MM.1S (cell line): ENCODE results near the gene HJV.

ENCODE experiments used
- DNase-seq: peaks from one replicate; pipeline ENCODE4 v3.0.0-alpha.2; 2015
- H2AFZ ChIP-seq: fragments of 300-600 bp; sonication (generic); 2 replicates; pipeline ENCODE4 v1.6.0; 2016; ENCODE audit warnings: antibody characterized with exemption, low read length
- H3F3A ChIP-seq: fragments of 300-600 bp; sonication (generic); 2 replicates; pipeline ENCODE4 v1.6.1; 2016; ENCODE audit warnings: mild to moderate bottlenecking, antibody characterized with exemption, low read length, moderate library complexity, mixed read lengths; ENCODE audit not compliant: insufficient read depth
- H3K27ac ChIP-seq: fragments of 300-600 bp; sonication (generic); 2 replicates; pipeline ENCODE4 v1.5.1; 2016; ENCODE audit warnings: mild to moderate bottlenecking, low read length
- H3K27me3 ChIP-seq: fragments of 300-600 bp; sonication (generic); replicated peaks from 2 replicates; pipeline ENCODE4 v1.6.0; 2016; ENCODE audit warnings: low read length; ENCODE audit not compliant: insufficient read depth
- H3K36me3 ChIP-seq: fragments of 300-600 bp; sonication (generic); replicated peaks from 2 replicates; pipeline ENCODE4 v1.6.1; 2016; ENCODE audit warnings: mild to moderate bottlenecking, low read length, mixed read lengths; ENCODE audit not compliant: insufficient read depth
- H3K4me1 ChIP-seq: fragments of 300-600 bp; sonication (generic); 2 replicates; pipeline ENCODE4 v1.6.1; 2016; ENCODE audit warnings: low read length, mixed read lengths
- H3K4me2 ChIP-seq: fragments of 300-600 bp; sonication (generic); 2 replicates; pipeline ENCODE4 v1.6.0; 2016; ENCODE audit warnings: low read depth, low read length
- H3K4me3 ChIP-seq: fragments of 300-600 bp; sonication (generic); 2 replicates; pipeline ENCODE4 v1.5.1; 2016; ENCODE audit warnings: low read length, mixed read lengths
- H3K79me2 ChIP-seq: fragments of 300-600 bp; sonication (generic); 2 replicates; pipeline ENCODE4 v1.6.1; 2016; ENCODE audit warnings: mixed run types, low read length, mixed read lengths
- H3K9ac ChIP-seq: fragments of 300-600 bp; sonication (generic); 2 replicates; pipeline ENCODE4 v1.6.1; 2016; ENCODE audit warnings: low read length, mixed read lengths
- H3K9me2 ChIP-seq: fragments of 300-600 bp; sonication (generic); replicated peaks from 2 replicates; pipeline ENCODE4 v1.6.1; 2016; ENCODE audit warnings: mild to moderate bottlenecking, low read length, mixed read lengths; ENCODE audit not compliant: insufficient read depth
- H3K9me3 ChIP-seq: fragments of 300-600 bp; sonication (generic); replicated peaks from 2 replicates; pipeline ENCODE4 v1.6.1; 2016; ENCODE audit warnings: mild to moderate bottlenecking, low read length, mixed read lengths; ENCODE audit not compliant: insufficient read depth
- H4K20me1 ChIP-seq: fragments of 300-600 bp; sonication (generic); 2 replicates; pipeline ENCODE4 v1.6.1; 2016; ENCODE audit warnings: mild to moderate bottlenecking, low read length, moderate library complexity, mixed read lengths; ENCODE audit not compliant: insufficient read depth
- CTCF ChIP-seq: fragments of 300-600 bp; sonication (generic); IDR thresholded peaks from 2 replicates; pipeline ENCODE4 v1.5.1; 2016; ENCODE audit warnings: antibody characterized with exemption, low read length, mixed read lengths
- EZH2 ChIP-seq: fragments of 300-600 bp; sonication (generic); optimal IDR thresholded peaks from 2 replicates; pipeline ENCODE3; 2017; ENCODE audit warnings: low read depth, mild to moderate bottlenecking, antibody characterized with exemption, low read length, mixed read lengths
- EZH2phosphoT487 ChIP-seq: fragments of 300-600 bp; sonication (generic); IDR thresholded peaks from 2 replicates; pipeline ENCODE4 v1.6.1; 2018; ENCODE audit warnings: antibody characterized with exemption, low read length

The HJV gene

GRCh38 chr1:145977016-145977415 lies 44.5 kb downstream of the HJV start:
- no peaks in the 10 kb centered on the region for H3K9me2 ChIP-seq
- H3K4me2 ChIP-seq: peak overlapping the region; percentile 61; the same call in 1 of the 2 replicates
- TF ChIP-seq EZH2 (no peak), CTCF (no peak), EZH2phosphoT487 (no peak)
- DNase-seq: no peak
- no peak overlapping the region for H3K4me3 ChIP-seq
- peaks cover 45% of the 10 kb centered on the region for H3K4me1 ChIP-seq
- peaks cover 38% of the 10 kb centered on the region for H3F3A ChIP-seq
- H3K36me3 ChIP-seq: no peaks in the 10 kb centered on the region
- peak overlapping the region; percentile 54 for H2AFZ ChIP-seq
- no peaks in the 10 kb centered on the region for H4K20me1 ChIP-seq
- H3K79me2 ChIP-seq: no peaks in the 10 kb centered on the region
- no peaks in the 10 kb centered on the region for H3K27me3 ChIP-seq
- no peak overlapping the region for H3K27ac ChIP-seq
- peak overlapping the region; percentile 8; the same call in 1 of the 2 replicates for H3K9ac ChIP-seq
- no peaks in the 10 kb centered on the region for H3K9me3 ChIP-seq

- no peak for DNase-seq
- no peak overlapping the region for H3K4me3 ChIP-seq
- H3K4me2 ChIP-seq: no peak overlapping the region
- H3K27me3 ChIP-seq: no peaks in the 10 kb centered on the region
- H4K20me1 ChIP-seq: no peaks in the 10 kb centered on the region
- H3K9me3 ChIP-seq: no peaks in the 10 kb centered on the region
- H3K9ac ChIP-seq: no peak overlapping the region
- TF ChIP-seq EZH2 (no peak), CTCF (no peak), EZH2phosphoT487 (no peak)
- no peaks in the 10 kb centered on the region for H3K9me2 ChIP-seq
- no peaks in the 10 kb centered on the region for H3K79me2 ChIP-seq
- H3K27ac ChIP-seq: no peak overlapping the region
- H3F3A ChIP-seq: peaks cover 21% of the 10 kb centered on the region
- no peak overlapping the region for H2AFZ ChIP-seq
- H3K36me3 ChIP-seq: no peaks in the 10 kb centered on the region
- peaks cover 28% of the 10 kb centered on the region for H3K4me1 ChIP-seq
Observed at GRCh38 chr1:145975216-145975615, 46.3 kb downstream of the HJV start.

- Histone ChIP-seq H3K27ac (no peak overlapping the region), H3K4me3 (no peak overlapping the region), H3K27me3 (no peaks in the 10 kb centered on the region), H3K9me2 (no peaks in the 10 kb centered on the region), H4K20me1 (no peaks in the 10 kb centered on the region), H3K9ac (no peak overlapping the region), H2AFZ (no peak overlapping the region), H3K9me3 (no peaks in the 10 kb centered on the region), H3K4me2 (no peak overlapping the region), H3F3A (peaks cover 16% of the 10 kb centered on the region), H3K79me2 (no peaks in the 10 kb centered on the region), H3K4me1 (peaks cover 24% of the 10 kb centered on the region), H3K36me3 (no peaks in the 10 kb centered on the region)
- no peak for DNase-seq
- TF ChIP-seq CTCF (no peak), EZH2phosphoT487 (no peak), EZH2 (no peak)
Observed at GRCh38 chr1:145974721-145975120, 46.8 kb downstream of the HJV start.

GRCh38 chr1:145972580-145972979 lies 49.0 kb downstream of the HJV start:
- no peak overlapping the region for H3K4me2 ChIP-seq
- H3K27ac ChIP-seq: no peak overlapping the region
- peaks cover 6% of the 10 kb centered on the region for H3K4me1 ChIP-seq
- H3K36me3 ChIP-seq: no peaks in the 10 kb centered on the region
- no peaks in the 10 kb centered on the region for H4K20me1 ChIP-seq
- no peaks in the 10 kb centered on the region for H3K9me3 ChIP-seq
- H3F3A ChIP-seq: no peaks in the 10 kb centered on the region
- no peak overlapping the region for H2AFZ ChIP-seq
- H3K27me3 ChIP-seq: no peaks in the 10 kb centered on the region
- no peaks in the 10 kb centered on the region for H3K9me2 ChIP-seq
- no peak overlapping the region for H3K9ac ChIP-seq
- TF ChIP-seq EZH2 (no peak), CTCF (no peak), EZH2phosphoT487 (no peak)
- DNase-seq: no peak
- no peaks in the 10 kb centered on the region for H3K79me2 ChIP-seq
- H3K4me3 ChIP-seq: no peak overlapping the region
